ENCODE results near the gene HNRNPK. TPM values are rescaled to one million over a fixed set of nuclear protein-coding genes. Genes with fewer than 3 reads are reported as not detected.

HNRNPK gene
- total RNA-seq, 1 donor from 2014 or later = 392 TPM

DNA sequence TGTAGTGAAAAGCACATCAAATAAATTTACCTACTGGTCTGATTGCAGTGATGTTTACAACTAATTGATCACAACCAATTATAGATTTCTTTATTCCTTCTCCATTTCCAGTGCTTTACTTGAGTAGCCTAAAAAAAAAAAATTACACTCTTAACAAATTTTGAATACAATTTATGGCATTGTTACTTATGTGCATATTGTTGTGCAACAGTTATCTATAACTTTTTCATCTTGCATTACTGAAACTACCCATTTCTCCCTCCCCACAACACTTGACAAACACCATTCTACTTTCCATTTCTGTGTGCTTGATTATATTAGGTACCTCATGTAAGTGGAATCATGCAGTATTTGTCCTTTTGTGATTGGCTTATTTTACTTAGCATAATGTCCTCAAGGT, 12.9 kb upstream of the HNRNPK start:
- Mint-ChIP-seq H3K4me1 (ENCODE audit: low read depth) (no peaks in the 10 kb centered on the region), H3K27ac (ENCODE audit: unreplicated experiment) (no peak overlapping the region), H3K9me3 (ENCODE audit: low read depth) (no peaks in the 10 kb centered on the region), H3K36me3 (ENCODE audit: low read depth) (peaks cover 1% of the 10 kb centered on the region), H3K27me3 (ENCODE audit: low read depth) (no peaks in the 10 kb centered on the region), H3K4me3 (ENCODE audit: unreplicated experiment) (no peak overlapping the region)
- TF ChIP-seq, protein P1, sequence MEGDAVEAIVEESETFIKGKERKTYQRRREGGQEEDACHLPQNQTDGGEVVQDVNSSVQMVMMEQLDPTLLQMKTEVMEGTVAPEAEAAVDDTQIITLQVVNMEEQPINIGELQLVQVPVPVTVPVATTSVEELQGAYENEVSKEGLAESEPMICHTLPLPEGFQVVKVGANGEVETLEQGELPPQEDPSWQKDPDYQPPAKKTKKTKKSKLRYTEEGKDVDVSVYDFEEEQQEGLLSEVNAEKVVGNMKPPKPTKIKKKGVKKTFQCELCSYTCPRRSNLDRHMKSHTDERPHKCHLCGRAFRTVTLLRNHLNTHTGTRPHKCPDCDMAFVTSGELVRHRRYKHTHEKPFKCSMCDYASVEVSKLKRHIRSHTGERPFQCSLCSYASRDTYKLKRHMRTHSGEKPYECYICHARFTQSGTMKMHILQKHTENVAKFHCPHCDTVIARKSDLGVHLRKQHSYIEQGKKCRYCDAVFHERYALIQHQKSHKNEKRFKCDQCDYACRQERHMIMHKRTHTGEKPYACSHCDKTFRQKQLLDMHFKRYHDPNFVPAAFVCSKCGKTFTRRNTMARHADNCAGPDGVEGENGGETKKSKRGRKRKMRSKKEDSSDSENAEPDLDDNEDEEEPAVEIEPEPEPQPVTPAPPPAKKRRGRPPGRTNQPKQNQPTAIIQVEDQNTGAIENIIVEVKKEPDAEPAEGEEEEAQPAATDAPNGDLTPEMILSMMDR (IDR thresholded peaks at IDR 0.05) = no peak
- no peak for DNase-seq (ENCODE audit: low spot score)

DNA sequence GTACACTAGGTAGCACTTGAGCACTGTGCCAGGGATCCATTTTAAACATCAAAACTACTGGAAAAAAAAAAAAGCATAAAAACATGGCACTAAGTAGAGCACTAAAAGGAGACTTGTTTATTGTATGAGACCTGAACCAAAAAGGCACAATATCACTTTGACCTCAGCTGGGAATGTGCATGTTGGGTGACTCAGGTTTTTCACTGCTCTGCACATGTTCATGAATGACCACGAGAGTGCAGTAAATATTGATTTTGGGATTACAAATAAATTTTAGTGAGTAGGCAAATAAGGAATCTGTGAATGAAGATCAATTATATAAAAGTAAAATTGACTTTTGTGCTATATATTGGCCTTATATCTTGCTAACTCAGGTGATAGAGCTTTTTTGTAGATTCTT, 12.4 kb upstream of the HNRNPK start:
- DNase-seq (ENCODE audit: low spot score) = no peak
- Mint-ChIP-seq H3K36me3 (ENCODE audit: low read depth) (peaks cover 1% of the 10 kb centered on the region), H3K9me3 (ENCODE audit: low read depth) (no peaks in the 10 kb centered on the region), H3K4me3 (ENCODE audit: unreplicated experiment) (no peak overlapping the region), H3K4me1 (ENCODE audit: low read depth) (peaks cover 2% of the 10 kb centered on the region), H3K27me3 (ENCODE audit: low read depth) (no peaks in the 10 kb centered on the region), H3K27ac (ENCODE audit: unreplicated experiment) (no peak overlapping the region)
- TF ChIP-seq, protein P1 (IDR thresholded peaks at IDR 0.05) = peak; percentile 31

DNA sequence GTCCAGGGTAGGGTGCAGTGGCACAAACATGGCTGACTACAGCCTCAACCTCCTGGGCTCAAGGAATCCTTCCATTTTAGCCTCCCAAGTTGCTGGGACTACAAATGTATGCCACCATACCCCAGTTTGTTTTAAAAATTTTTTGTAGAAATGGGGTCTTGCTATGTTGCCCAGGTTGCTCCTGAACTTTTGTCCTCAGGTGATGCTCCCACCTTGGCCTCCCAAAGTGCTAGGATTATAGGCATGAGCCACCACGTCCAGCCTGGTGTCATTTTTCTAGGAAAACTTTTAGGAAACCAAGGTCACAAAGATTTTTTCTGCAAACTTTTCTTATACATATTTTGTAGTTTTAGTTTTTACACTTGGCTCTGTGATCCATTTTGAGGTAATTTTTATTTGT, 11.3 kb upstream of the HNRNPK start:
- no peak overlapping the region for H3K4me3 Mint-ChIP-seq (ENCODE audit: unreplicated experiment)
- no peak overlapping the region for H3K27ac Mint-ChIP-seq (ENCODE audit: unreplicated experiment)
- TF ChIP-seq, protein P1 (IDR thresholded peaks at IDR 0.05) = no peak
- H3K27me3 Mint-ChIP-seq (ENCODE audit: low read depth) = no peaks in the 10 kb centered on the region
- H3K9me3 Mint-ChIP-seq (ENCODE audit: low read depth) = no peaks in the 10 kb centered on the region
- DNase-seq (ENCODE audit: low spot score) = no peak
- peaks cover 1% of the 10 kb centered on the region for H3K36me3 Mint-ChIP-seq (ENCODE audit: low read depth)
- peaks cover 11% of the 10 kb centered on the region for H3K4me1 Mint-ChIP-seq (ENCODE audit: low read depth)

DNA sequence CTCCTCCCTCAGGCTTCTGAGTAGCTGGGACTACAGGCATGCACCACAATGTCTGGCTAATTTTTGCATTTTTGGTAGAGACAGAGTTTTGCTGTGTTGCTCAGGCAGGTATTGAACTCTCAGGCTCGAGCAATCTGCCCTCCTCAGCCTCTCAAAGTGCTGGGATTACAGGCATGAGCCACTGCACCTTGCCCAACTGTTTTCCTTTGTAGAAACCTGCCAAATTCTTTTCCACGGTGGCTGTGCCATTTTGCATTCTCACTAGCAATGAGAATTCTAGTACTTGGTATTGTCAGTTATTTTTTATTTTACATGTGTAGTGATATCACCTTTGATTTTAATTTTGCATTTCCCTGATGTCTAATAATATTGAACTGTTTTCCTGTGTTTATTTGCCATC, 8.4 kb upstream of the HNRNPK start:
- TF ChIP-seq, protein P1 (IDR thresholded peaks at IDR 0.05) = no peak
- H3K4me3 Mint-ChIP-seq (ENCODE audit: unreplicated experiment) = no peak overlapping the region
- H3K27ac Mint-ChIP-seq (ENCODE audit: unreplicated experiment) = no peak overlapping the region
- peaks cover 11% of the 10 kb centered on the region for H3K4me1 Mint-ChIP-seq (ENCODE audit: low read depth)
- DNase-seq (ENCODE audit: low spot score) = no peak
- no peaks in the 10 kb centered on the region for H3K27me3 Mint-ChIP-seq (ENCODE audit: low read depth)
- H3K9me3 Mint-ChIP-seq (ENCODE audit: low read depth) = no peaks in the 10 kb centered on the region
- no peaks in the 10 kb centered on the region for H3K36me3 Mint-ChIP-seq (ENCODE audit: low read depth)

DNA sequence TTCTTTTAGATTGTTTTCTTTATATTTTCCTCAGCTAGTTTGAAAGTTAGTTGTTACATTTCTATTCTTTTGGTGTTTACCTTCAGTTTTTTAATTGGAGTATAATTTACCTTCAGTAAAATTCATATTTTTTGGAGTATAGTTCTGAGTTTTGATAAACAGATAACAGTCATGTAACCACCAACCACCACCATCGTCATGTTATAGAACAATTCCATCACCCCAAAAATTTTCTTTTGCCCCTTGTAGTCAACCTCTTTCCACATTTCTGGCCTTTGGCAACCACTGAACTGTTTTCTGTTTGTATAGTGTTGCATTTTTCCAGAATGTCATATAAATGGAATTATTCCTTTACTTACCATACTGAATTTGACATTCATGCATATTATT, 7.4 kb upstream of the HNRNPK start:
- TF ChIP-seq, protein P1 (IDR thresholded peaks at IDR 0.05) = no peak
- no peak for DNase-seq (ENCODE audit: low spot score)
- Mint-ChIP-seq H3K4me1 (ENCODE audit: low read depth) (peaks cover 16% of the 10 kb centered on the region), H3K27me3 (ENCODE audit: low read depth) (no peaks in the 10 kb centered on the region), H3K4me3 (ENCODE audit: unreplicated experiment) (no peak overlapping the region), H3K9me3 (ENCODE audit: low read depth) (no peaks in the 10 kb centered on the region), H3K36me3 (ENCODE audit: low read depth) (no peaks in the 10 kb centered on the region), H3K27ac (ENCODE audit: unreplicated experiment) (peak overlapping the region; percentile 83)
